Head of caudate nucleus (tissue), 42 donors: ENCODE measurements around the gene MARK2.

ENCODE experiments used
- DNase-seq, 42 donors: peaks; one replicate each; pipeline versions ENCODE4 v3.0.0 to v3.0.0-alpha.2; 2020 to 2021; ENCODE audit warnings: mixed read lengths in 7 of 42
- intact Hi-C: fragments of 100-400 bp; cut with DNase I; formaldehyde crosslinking; loops from one replicate; pipeline ENCODE4 v1.15.0; 2022

The MARK2 gene

GRCh38 chr11:63821411-63821810 lies 17.5 kb upstream of the MARK2 start:
- intact Hi-C loops, result no loop called here
- no peak for DNase-seq

- no peak for DNase-seq
- intact Hi-C loops, result no loop called here
Observed at GRCh38 chr11:63826471-63827190, 12.3 kb upstream of the MARK2 start.

GRCh38 chr11:63829823-63830489 lies 9.0 kb upstream of the MARK2 start:
- intact Hi-C loops, result loop anchor here (10.0 kb wide), 1 partner anchor 325 kb away; no protein-coding TSS in a partner anchor
- DNase-seq, result no peak

GRCh38 chr11:63831326-63831725 lies 7.6 kb upstream of the MARK2 start:
- intact Hi-C loops, result loop anchor here (10.0 kb wide), 1 partner anchor 323 kb away; no protein-coding TSS in a partner anchor
- DNase-seq, result no peak

- intact Hi-C loops, result loop anchor here (10.0 kb wide), 1 partner anchor 322 kb away; no protein-coding TSS in a partner anchor
- no peak for DNase-seq
Observed at GRCh38 chr11:63832336-63832735, 6.6 kb upstream of the MARK2 start.

- DNase-seq, result no peak
- intact Hi-C loops, result loop anchor here (10.0 kb wide), 1 partner anchor 322 kb away; no protein-coding TSS in a partner anchor
Observed at GRCh38 chr11:63833048-63833447, 5.9 kb upstream of the MARK2 start.

- DNase-seq, result no peak
Observed at GRCh38 chr11:63834535-63835157, 4.3 kb upstream of the MARK2 start.

GRCh38 chr11:63835158-63835545 lies 3.8 kb upstream of the MARK2 start:
- no peak for DNase-seq
- intact Hi-C loops, result loop anchor here (10.0 kb wide), 1 partner anchor 320 kb away; no protein-coding TSS in a partner anchor

More at GRCh38 chr11:63834535-63835157, 4.3 kb upstream of the MARK2 start:
- intact Hi-C loops, result loop anchor here (10.0 kb wide), 1 partner anchor 320 kb away; no protein-coding TSS in a partner anchor

GRCh38 chr11:63837027-63837688 lies 1.8 kb upstream of the MARK2 start:
- peak; percentile 47 to 93 (median 84) for DNase-seq
- intact Hi-C loops, result loop anchor here (10.0 kb wide), 1 partner anchor 318 kb away; no protein-coding TSS in a partner anchor

GRCh38 chr11:63837739-63838138 lies 1.2 kb upstream of the MARK2 start:
- intact Hi-C loops, result loop anchor here (2.0 to 10.0 kb wide), 3 partner anchors 41 to 317 kb away; partner anchors contain the start of gene NAA40
- DNase-seq, result peak in 2 of 42 donors; percentile 19 to 25

GRCh38 chr11:63838150-63838677 lies 696 bp upstream of the MARK2 start:
- DNase-seq, result peak in 17 of 42 donors; percentile 17 to 57 (median 41)
- intact Hi-C loops, result loop anchor here (2.0 to 10.0 kb wide), 3 partner anchors 41 to 317 kb away; partner anchors contain the start of gene NAA40

GRCh38 chr11:63839508-63840355 lies 822 bp downstream of the MARK2 start:
- DNase-seq, result peak in 41 of 42 donors; percentile 23 to 86 (median 63)

GRCh38 chr11:63840356-63841060 lies 1.6 kb downstream of the MARK2 start:
- DNase-seq, result peak in 1 of 42 donors; percentile 7
- intact Hi-C loops, result no loop called here

More at GRCh38 chr11:63839508-63840355, 822 bp downstream of the MARK2 start:
- intact Hi-C loops, result loop anchor here (2.0 to 10.0 kb wide), 3 partner anchors 39 to 315 kb away; partner anchors contain the start of gene NAA40

GRCh38 chr11:63841554-63841953 lies 2.6 kb downstream of the MARK2 start:
- DNase-seq, result peak in 38 of 42 donors; percentile 25 to 84 (median 52)
- intact Hi-C loops, result no loop called here

GRCh38 chr11:63843041-63843440 lies 4.1 kb downstream of the MARK2 start:
- DNase-seq, result peak in 5 of 42 donors; percentile 21 to 49 (median 31)
- intact Hi-C loops, result no loop called here

- DNase-seq, result peak in 1 of 42 donors; percentile 9
- intact Hi-C loops, result no loop called here
Observed at GRCh38 chr11:63844836-63845235, 5.9 kb downstream of the MARK2 start.

- intact Hi-C loops, result no loop called here
- DNase-seq, result peak in 8 of 42 donors; percentile 13 to 62 (median 38)
Observed at GRCh38 chr11:63845303-63845702, 6.4 kb downstream of the MARK2 start.
